Suprapubic skin (tissue), 3 donors: Measurements from ENCODE around the gene ICA1.

Experiments
- POLR2A ChIP-seq, 2 donors: fragments of 450-650 bp; IDR thresholded peaks; one replicate each; pipeline ENCODE4 v1.6.1; 2017; ENCODE audit warnings: antibody characterized with exemption in 2 of 2, mild to moderate bottlenecking in 2 of 2, moderate library complexity in 2 of 2
- TF ChIP-seq, protein P1 (sequence below), 2 donors: fragments of 200-600 bp in 1 of 2; fragments of 450-650 bp in 1 of 2; sonication (generic) in 1 of 2; IDR thresholded peaks; one replicate each; pipeline ENCODE4 v1.5.1; 2016 to 2019; ENCODE audit warnings: antibody characterized with exemption in 2 of 2, mild to moderate bottlenecking in 1 of 2, moderate library complexity in 1 of 2

DNA sequence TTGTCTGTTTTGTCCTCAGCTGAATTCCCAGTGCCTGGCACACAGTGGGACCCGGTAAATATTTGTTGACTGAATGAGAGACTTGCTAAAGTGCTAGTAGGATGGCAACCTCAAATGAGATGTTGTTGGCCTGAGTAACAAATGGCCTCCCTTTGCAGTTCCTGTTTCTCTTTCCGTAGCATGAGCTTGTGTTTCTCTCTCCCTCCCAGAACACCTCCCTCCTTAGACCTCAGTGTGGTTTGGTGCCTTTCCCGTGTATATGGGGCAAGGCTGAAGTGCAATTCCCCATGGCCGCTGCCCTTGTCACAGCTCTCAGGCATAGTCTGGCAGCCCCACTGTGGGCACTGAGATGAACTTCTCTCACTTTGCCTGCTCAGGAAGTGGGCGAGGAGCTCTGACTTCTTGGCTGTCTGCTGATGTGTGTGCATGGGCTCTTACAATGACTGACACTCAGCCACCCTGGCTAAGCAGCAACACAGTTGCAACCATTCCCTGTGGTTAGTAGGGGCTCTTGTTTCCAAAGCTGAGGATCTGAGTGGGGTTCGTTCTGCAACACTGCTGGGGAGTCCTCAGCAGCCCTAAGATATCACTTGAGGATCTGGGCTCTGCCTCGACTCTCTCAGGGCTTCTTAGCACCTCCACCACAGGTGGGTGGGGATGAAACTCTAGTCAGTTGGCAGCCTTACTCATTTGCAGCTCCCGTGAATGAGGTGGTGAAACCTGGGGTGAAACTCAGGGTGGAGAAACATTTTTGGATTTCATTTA is 136.1 kb downstream of the ICA1 start:
- TF ChIP-seq, protein P1, sequence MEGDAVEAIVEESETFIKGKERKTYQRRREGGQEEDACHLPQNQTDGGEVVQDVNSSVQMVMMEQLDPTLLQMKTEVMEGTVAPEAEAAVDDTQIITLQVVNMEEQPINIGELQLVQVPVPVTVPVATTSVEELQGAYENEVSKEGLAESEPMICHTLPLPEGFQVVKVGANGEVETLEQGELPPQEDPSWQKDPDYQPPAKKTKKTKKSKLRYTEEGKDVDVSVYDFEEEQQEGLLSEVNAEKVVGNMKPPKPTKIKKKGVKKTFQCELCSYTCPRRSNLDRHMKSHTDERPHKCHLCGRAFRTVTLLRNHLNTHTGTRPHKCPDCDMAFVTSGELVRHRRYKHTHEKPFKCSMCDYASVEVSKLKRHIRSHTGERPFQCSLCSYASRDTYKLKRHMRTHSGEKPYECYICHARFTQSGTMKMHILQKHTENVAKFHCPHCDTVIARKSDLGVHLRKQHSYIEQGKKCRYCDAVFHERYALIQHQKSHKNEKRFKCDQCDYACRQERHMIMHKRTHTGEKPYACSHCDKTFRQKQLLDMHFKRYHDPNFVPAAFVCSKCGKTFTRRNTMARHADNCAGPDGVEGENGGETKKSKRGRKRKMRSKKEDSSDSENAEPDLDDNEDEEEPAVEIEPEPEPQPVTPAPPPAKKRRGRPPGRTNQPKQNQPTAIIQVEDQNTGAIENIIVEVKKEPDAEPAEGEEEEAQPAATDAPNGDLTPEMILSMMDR (IDR thresholded peaks at IDR 0.05): no peak
- TF ChIP-seq POLR2A (IDR thresholded peaks at IDR 0.05): no peak
